HepG2 (cell line): ENCODE results near the gene CCDC196. TPM values are rescaled to one million over a fixed set of nuclear protein-coding genes. Genes with fewer than 3 reads are reported as not detected.
A peak's percentile ranks its signal among the peaks of the same experiment; 100 is the strongest.

ENCODE experiments used
- ATF4 ChIP-seq, 2 experiments: fragments of 450-650 bp in 1 of 2; sonication (generic) in 1 of 2; formaldehyde crosslinking; IDR thresholded peaks; 2 replicates each; pipeline versions ENCODE4 v1.5.0 to v1.8.0; 2020 to 2022; ENCODE audit warnings: mild to moderate bottlenecking in 1 of 2, missing genetic modification reagents in 1 of 2
- ATM ChIP-seq: fragments of 450-650 bp; IDR thresholded peaks from 2 replicates; pipeline ENCODE4 v1.7.1; 2017; ENCODE audit warnings: mild to moderate bottlenecking, borderline replicate concordance
- E2F1 ChIP-seq: sonication (generic); formaldehyde crosslinking; IDR thresholded peaks from 2 replicates; pipeline ENCODE4 v1.5.0; 2020; ENCODE audit warnings: missing genetic modification reagents
- HOMEZ ChIP-seq: IDR thresholded peaks from 2 replicates; pipeline ENCODE4 v1.6.1; 2016; ENCODE audit warnings: low read depth
- KLF9 ChIP-seq: IDR thresholded peaks from 2 replicates; pipeline ENCODE4 v1.6.1; 2016; ENCODE audit warnings: low read depth
- MLXIP ChIP-seq: sonication (generic); formaldehyde crosslinking; IDR thresholded peaks from 2 replicates; pipeline ENCODE4 v1.9.0; 2021; ENCODE audit warnings: missing genetic modification reagents, borderline replicate concordance
- NFKBIZ ChIP-seq: IDR thresholded peaks from 2 replicates; pipeline ENCODE4 v1.6.1; 2018; ENCODE audit warnings: missing genetic modification reagents, missing compliant biosample characterization
- NR2F2 ChIP-seq: IDR thresholded peaks from 2 replicates; pipeline ENCODE4 v1.6.1; 2012; ENCODE audit warnings: low read depth, inconsistent platforms, borderline replicate concordance
- RFXAP ChIP-seq: sonication (generic); formaldehyde crosslinking; IDR thresholded peaks from 2 replicates; pipeline ENCODE4 v1.4.0; 2020; ENCODE audit warnings: missing genetic modification reagents, borderline replicate concordance
- SIN3B ChIP-seq: fragments of 150-350 bp; IDR thresholded peaks from 2 replicates; pipeline ENCODE4 v1.6.1; 2014; ENCODE audit warnings: low read length
- TEF ChIP-seq: sonication (generic); formaldehyde crosslinking; IDR thresholded peaks from 2 replicates; pipeline ENCODE4 v1.5.0; 2020; ENCODE audit warnings: missing genetic modification reagents
- ZBTB43 ChIP-seq: sonication (generic); formaldehyde crosslinking; conservative IDR thresholded peaks from 2 replicates; pipeline ENCODE4 v1.4.0; 2020; ENCODE audit warnings: missing genetic modification reagents
- ZFYVE20 ChIP-seq: sonication (generic); formaldehyde crosslinking; IDR thresholded peaks from 2 replicates; pipeline ENCODE4 v1.8.0; 2023; ENCODE audit warnings: low read depth, mild to moderate bottlenecking, moderate library complexity, missing genetic modification reagents, borderline replicate concordance
- ZMAT5 ChIP-seq: sonication (generic); formaldehyde crosslinking; IDR thresholded peaks from 2 replicates; pipeline ENCODE4 v1.5.0; 2020; ENCODE audit warnings: mild to moderate bottlenecking, low read depth, missing genetic modification reagents, borderline replicate concordance
- ZNF782 ChIP-seq: sonication (generic); formaldehyde crosslinking; IDR thresholded peaks from 2 replicates; pipeline ENCODE4 v1.4.0; 2020; ENCODE audit warnings: missing genetic modification reagents, mild to moderate bottlenecking, borderline replicate concordance
- ZSCAN31 ChIP-seq: sonication (generic); formaldehyde crosslinking; IDR thresholded peaks from 2 replicates; pipeline ENCODE4 v1.5.0; 2020; ENCODE audit warnings: low read depth, mild to moderate bottlenecking, missing genetic modification reagents
- polyA plus RNA-seq, 8 experiments: library from polyadenylated mRNA; depleted of rRNA in 3 of 8; stranded (reverse) in 7 of 8; unstranded in 1 of 8; fragments of >200 nt; fragmentation: Illumina TruSeq in 4 of 8; extraction: Trizol in 4 of 8; gene quantifications; 2 replicates each; pipeline versions ENCODE4 v1.2.1 to v1.2.3, GENCODE V29; 2011 to 2016; ENCODE audit warnings: low read depth in 4 of 8, missing spikeins in 1 of 8, mixed read lengths in 1 of 8; ENCODE audit not compliant: insufficient read depth in 1 of 8
- total RNA-seq, 5 experiments: library from RNA; depleted of rRNA; stranded (reverse); fragments of >200 nt; fragmentation: Illumina TruSeq; extraction: Trizol; gene quantifications; 2 replicates each; pipeline ENCODE4 v1.2.3, GENCODE V29; 2016; ENCODE audit warnings: low read depth in 1 of 5

The CCDC196 gene
- total and polyA plus RNA-seq, 2 of the 13 experiments (the other 11 are each of a cell fraction or from before 2014, with no cell fraction given) = not detected

GRCh38 chr14:66507722-66508546, 21.8 kb downstream of the CCDC196 start, which contains the start of gene GPHN (continued):
- TF ChIP-seq ATF4 (CRISPR knock-in tag; IDR thresholded peaks at IDR 0.05) = peak in 1 of 2 experiments; percentile 68; a peak in 1 of 4 replicates
- peak; percentile 49 for TF ChIP-seq HOMEZ
- TF ChIP-seq MLXIP (CRISPR knock-in tag) = no peak
- no peak for TF ChIP-seq TEF
- no peak for TF ChIP-seq NR2F2
- TF ChIP-seq SIN3B = peak; percentile 56
- peak; percentile 39; the same call in 1 of the 2 replicates for TF ChIP-seq ZBTB43 (CRISPR knock-in tag)
- TF ChIP-seq ATM = no peak
- no peak; the same call in 1 of the 2 replicates for TF ChIP-seq KLF9
- peak; percentile 43; the same call in 1 of the 2 replicates for TF ChIP-seq NFKBIZ (CRISPR knock-in tag)
- peak; percentile 64 for TF ChIP-seq E2F1 (CRISPR knock-in tag)
- TF ChIP-seq ZFYVE20 = no peak
- TF ChIP-seq ZMAT5 = no peak
- TF ChIP-seq RFXAP (CRISPR knock-in tag) = peak; percentile 73; the same call in 1 of the 2 replicates
- TF ChIP-seq ZNF782 (CRISPR knock-in tag) = no peak; the same call in 1 of the 2 replicates
- peak; percentile 94 for TF ChIP-seq ZSCAN31 (CRISPR knock-in tag)
